ENCODE measurements around the gene ATP11C.
"Not testable (repeated sequence)": the region's sequence is repeated elsewhere in the genome, so short reads cannot be mapped to it uniquely, and the experiment has no call there.

Gene ATP11C

DNA sequence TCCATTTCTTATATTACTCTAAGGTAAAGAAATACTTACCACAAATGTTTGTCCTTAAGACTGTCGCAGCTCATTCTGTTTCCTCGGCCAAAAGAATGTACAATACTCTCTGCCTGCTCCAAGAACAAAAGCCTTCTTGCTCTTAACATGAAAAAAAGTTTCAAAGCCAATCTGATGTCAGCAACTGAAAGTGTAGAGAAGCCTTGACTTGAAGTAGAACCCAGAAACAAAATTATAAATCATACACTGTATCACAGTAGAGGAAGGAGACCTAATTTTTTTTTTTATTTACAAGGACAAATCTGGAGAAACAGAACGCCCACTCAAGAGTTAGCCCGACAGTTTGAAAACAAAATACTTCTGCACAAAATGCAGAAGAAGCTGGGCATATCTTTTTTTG, 224.8 kb downstream of the ATP11C start, which contains the start of gene MCF2:
TSS of gene MCF2 (minus strand) at position 101 of the 400 bp plus-strand sequence. CDS start 56,423 bp downstream, outside the sequence.
- DNase-seq (ENCODE audit: low spot score) = no peak
- TF ChIP-seq, protein P1, sequence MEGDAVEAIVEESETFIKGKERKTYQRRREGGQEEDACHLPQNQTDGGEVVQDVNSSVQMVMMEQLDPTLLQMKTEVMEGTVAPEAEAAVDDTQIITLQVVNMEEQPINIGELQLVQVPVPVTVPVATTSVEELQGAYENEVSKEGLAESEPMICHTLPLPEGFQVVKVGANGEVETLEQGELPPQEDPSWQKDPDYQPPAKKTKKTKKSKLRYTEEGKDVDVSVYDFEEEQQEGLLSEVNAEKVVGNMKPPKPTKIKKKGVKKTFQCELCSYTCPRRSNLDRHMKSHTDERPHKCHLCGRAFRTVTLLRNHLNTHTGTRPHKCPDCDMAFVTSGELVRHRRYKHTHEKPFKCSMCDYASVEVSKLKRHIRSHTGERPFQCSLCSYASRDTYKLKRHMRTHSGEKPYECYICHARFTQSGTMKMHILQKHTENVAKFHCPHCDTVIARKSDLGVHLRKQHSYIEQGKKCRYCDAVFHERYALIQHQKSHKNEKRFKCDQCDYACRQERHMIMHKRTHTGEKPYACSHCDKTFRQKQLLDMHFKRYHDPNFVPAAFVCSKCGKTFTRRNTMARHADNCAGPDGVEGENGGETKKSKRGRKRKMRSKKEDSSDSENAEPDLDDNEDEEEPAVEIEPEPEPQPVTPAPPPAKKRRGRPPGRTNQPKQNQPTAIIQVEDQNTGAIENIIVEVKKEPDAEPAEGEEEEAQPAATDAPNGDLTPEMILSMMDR (IDR thresholded peaks at IDR 0.05; ENCODE audit: extremely low read depth, missing control alignments) = no peak

DNA sequence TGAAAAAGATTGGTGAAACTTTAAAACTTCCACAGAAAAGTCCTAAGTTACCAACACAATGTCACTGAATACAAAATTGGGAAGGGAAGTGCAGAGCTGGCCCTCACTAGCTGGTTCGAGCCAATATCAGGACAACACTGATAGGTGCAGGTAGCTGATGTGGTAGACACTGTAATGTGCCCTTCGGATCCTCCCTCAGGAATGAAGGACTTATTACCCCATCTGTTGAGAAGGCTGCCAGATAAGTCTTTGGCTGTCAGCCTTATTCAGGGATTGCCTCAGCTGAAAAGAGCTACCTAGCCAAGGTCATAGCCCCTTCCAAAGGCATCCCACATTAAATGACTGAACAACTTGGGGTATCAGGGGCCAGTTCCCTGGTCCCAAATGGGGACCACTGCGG, 230.2 kb downstream of the ATP11C start:
- no peak for DNase-seq (ENCODE audit: low spot score)
- TF ChIP-seq, protein P1 (IDR thresholded peaks at IDR 0.05; ENCODE audit: extremely low read depth, missing control alignments) = no peak

DNA sequence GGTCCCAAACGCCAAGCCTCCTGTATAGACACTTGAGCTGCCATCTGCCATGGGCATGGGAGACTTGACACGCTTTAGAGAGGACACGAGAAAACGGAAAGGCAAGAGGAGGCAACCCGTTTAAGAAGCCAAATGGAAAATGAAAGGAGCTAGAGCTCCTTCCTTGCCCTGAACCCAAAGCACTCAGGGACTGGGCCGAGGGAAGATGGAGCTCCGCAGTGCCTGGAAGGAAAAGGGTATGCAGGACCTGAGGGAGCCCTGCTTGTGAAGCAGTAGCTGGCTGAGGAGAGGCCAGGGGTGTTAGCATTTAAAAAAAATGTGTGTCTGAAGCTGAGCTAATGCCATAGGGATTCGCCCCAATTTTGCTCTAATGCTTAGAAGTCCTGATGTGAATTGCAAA, 239.9 kb downstream of the ATP11C start:
- DNase-seq (ENCODE audit: low spot score) = no peak
- TF ChIP-seq, protein P1 (IDR thresholded peaks at IDR 0.05; ENCODE audit: extremely low read depth, missing control alignments) = no peak

DNA sequence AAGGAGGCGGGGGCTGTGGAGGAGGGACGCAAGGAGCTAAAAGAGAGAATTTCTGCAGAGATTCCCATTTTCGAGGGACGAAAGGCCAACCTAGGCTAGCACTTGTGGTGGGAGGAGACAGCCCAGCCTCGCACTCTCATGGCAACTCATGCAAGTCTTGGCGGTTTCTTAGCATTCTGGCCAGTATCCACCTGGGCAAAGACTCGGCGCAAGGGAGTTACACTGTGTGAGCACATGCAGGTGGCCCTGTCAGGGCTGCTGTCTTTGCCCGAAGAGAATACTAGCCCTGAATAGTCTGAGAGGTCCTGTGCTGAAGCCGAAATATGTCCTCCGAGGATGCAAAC, 240.4 kb downstream of the ATP11C start:
- TF ChIP-seq, protein P1 (IDR thresholded peaks at IDR 0.05; ENCODE audit: extremely low read depth, missing control alignments) = no peak
- DNase-seq (ENCODE audit: low spot score) = no peak

DNA sequence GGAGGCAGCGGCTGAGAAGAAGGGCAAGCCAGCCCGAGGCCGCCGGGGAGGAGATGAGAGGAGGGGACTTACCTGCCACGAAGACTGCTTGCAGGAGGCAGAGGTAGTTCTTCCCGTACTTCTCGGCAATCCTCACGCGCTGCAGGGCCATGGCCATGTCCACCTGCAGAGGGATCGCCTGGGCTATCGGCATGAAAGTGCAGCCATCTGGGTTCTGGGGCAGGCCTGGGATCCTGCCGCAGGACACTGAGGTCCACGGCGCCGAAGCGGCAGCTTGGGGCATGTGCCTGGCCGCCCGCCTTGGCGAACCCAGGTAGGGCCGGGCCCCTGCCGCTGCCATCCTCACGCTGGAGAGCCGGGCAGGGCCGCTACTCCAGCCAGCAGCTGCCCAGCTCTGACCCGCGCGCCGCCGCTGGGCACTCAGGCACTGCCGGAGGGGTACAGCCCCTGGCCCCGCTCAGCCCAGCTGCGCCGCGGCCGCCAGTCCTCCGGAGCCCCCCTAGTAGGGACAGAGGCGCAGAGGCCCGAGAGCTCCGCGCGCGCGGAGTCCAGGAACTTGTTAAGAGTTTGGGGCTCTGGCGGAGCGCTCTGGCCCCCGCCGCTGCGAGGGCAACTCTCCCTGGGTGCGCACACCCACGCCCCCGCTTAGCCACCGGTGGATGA, 240.9 kb downstream of the ATP11C start:
- TF ChIP-seq, protein P1 (IDR thresholded peaks at IDR 0.05; ENCODE audit: extremely low read depth, missing control alignments) = no peak
- DNase-seq (ENCODE audit: low spot score) = no peak

DNA sequence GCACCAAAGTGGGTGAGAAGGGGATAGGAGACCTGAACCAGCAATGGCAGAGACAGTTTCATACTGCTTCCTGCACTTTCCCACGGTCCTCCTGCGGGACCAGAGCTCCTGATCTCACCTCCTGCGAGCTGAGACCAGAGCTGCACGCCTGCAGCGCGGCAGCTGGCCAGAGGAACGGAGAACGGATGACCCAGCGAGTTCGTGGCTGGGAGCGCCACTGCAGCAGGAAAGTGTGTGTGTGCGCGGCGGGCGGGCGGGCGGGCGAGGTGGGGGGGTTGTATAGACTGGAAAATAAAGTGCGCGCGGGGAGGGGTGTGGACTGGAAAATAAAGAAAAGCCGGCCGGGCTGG, 241.4 kb downstream of the ATP11C start:
- no peak for DNase-seq (ENCODE audit: low spot score)
- TF ChIP-seq, protein P1 (IDR thresholded peaks at IDR 0.05; ENCODE audit: extremely low read depth, missing control alignments) = no peak

DNA sequence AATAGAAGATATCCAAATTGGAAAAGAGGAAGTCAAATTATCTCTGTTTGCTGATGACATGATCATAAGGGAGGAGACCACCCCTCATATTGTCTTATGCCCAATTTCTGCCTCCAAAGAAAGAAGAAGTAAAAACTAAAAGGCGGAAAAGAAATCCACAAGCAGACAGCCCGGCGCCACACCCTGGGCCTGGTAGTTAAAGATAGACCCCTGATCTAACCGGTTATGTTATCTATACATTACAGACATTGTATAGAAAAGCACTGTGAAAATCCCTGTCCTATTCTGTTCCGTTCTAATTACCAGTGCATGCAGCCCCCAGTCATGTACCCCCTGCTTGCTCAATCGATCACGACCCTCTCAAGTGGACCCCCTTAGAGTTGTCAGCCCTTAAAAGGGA, 247.7 kb downstream of the ATP11C start:
- not testable (repeated sequence) for DNase-seq (ENCODE audit: low spot score)

DNA sequence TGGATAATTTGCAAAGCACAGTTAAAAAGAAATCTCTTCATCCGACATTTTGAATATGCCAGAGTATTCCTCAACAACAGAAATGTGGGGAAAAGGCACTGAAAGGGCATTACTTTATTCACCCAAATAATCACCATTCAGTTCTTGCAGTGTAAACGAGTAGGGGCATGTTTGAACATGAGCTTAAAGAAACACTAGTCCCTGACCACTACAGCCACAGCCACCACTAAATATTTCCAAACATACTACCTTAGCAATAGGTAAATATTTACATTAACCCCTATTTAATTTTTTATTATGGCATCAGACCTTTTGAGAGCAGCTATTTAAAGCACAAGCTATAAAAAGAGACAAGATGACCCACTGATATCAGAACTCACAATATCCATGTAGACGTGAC, 252.5 kb downstream of the ATP11C start:
- TF ChIP-seq, protein P1 (IDR thresholded peaks at IDR 0.05; ENCODE audit: extremely low read depth, missing control alignments) = no peak
- no peak for DNase-seq (ENCODE audit: low spot score)

Data from GM20000 (cell line).